Kidney capillary endothelial cell (primary cell): ENCODE measurements around the gene PHEX.
"Not testable (repeated sequence)": the region's sequence is repeated elsewhere in the genome, so short reads cannot be mapped to it uniquely, and the experiment has no call there.

Experiments
- DNase-seq: peaks from one replicate; pipeline ENCODE4 v3.0.0-alpha.2; 2018; ENCODE audit warnings: low spot score

The PHEX gene

DNA sequence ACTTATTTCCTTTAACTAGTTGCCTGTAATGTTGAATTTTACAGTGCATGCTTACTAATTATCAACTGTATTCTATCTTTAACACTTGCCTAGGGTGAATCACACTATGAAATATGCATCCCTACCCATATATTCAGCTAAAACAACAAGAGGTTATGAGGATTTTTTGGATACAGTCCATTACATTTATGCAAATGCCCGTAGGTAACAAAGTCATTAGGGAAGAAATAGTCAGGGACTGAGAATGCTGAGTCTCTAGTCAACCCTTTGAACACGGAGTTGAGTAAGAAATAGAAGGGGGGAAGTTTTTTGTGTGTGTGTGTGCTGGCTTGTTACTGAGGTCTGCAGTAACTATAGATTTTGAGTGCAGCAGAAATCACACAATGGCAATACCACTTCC lies 214.5 kb downstream of the PHEX start:
- DNase-seq: no peak

DNA sequence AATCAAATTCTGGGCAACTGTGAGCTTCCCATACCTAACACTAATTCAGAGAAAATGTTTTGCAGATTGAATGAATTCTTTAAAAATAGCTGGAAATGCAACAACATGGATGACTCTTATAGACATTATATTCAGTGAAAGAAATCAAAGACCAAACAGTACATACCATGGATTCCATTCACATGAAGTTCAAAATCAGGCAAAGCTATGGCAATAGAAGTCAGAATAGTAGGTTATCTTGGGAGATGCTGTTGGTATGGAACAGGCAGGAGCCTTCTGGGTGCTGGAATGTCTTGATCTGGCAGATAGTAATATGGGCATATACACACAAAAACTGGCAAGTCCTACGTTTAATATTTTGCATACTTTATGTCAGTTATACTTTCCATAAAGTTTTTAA lies 215.0 kb downstream of the PHEX start:
- no peak for DNase-seq

DNA sequence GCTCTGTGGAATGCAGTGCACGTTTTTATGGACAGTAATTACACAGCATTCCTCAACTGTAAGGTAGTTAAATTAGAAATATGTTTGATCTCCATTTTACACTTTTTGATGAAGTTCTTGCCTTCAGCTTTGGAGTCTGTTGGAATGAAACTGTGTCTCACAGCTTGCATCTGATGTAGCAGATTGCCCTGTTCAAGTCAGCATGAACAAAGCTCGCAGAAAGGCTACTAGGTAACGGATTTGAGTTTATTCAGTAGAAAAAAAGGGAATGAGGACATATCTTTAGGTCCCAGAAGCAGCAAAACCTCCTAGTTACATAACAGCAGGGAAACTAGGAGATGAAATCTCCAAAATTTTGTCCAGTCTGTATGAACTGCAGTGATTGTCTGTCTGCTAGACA lies 216.3 kb downstream of the PHEX start:
- no peak for DNase-seq

DNA sequence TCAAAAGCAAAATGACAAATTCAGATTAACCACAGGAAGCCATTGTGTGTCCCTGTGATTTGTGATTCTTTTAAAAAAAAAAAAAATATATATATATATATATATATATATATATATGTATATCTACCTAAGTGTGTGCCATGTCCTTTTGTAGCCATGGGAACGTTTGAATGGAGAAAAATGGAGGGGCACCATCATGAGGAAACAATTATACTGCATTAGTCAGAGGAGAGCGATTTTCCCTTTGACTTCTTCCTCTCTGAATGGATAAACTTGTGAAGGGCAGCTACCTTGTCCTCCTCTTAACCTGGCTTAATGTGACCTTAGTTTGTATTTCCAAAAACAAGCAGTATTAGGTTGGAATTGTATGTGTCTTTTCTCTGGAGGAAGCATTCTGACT lies 217.2 kb downstream of the PHEX start:
- no peak for DNase-seq

DNA sequence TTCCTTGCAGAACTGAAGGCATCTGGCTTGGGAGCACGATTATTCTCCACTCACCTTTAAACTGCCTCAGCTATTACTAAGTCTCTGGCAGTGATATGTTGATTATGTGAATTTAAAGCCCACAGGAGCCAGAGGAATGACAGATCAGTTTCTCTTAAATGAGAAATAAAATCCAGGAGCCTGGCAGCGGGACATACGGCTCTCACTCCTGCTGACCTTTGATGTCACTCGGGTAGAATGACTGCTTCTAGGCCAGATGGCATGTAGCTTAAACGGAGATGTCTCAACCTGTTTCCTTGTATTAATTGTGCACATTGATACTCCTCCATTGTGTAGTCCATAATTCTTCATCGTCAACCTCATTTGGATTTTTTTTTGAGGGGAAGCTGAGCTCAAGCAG lies 236.6 kb downstream of the PHEX start:
- DNase-seq: no peak

DNA sequence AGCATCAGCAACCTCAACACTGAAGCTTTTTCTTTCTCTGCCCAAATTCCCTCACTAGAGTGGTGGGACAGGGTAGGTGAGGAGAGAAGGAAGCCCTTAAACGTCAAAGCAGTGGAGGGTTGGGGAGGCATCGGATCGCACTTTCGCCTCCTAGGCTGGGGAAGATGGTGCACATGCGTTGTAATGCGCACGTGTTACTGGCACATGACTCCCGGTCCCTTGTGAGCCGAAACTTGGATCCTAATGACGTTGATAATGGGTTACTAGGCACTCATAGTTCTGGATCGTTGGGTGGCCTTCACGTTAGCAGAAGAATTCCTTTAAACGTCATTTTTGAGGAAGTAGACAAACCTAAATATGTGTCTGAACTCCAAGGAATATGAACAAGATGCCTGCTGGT lies 240.5 kb downstream of the PHEX start, which contains the start of gene CBLL2:
CBLL2 (plus strand) TSS at position 301 of the 400 bp plus-strand sequence; CDS start at position 380, 79 bp downstream.
- no peak for DNase-seq

DNA sequence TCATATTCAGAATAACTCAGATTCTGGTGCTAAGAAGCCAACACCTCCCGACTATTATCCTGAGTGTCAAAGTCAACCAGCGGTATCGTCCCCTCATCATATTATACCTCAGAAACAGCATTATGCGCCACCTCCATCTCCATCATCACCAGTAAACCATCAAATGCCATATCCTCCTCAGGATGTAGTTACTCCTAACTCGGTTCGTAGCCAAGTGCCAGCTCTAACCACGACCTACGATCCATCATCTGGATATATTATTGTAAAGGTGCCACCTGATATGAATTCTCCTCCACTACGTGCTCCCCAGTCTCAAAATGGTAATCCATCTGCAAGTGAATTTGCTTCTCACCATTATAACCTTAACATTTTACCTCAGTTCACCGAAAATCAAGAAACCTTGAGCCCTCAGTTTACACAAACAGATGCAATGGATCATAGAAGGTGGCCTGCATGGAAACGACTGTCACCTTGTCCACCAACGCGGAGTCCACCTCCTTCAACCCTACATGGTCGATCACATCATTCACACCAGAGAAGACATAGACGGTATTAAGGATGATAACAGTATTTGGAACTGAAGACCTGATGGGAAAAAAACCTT lies 241.7 kb downstream of the PHEX start:
- no peak for DNase-seq

DNA sequence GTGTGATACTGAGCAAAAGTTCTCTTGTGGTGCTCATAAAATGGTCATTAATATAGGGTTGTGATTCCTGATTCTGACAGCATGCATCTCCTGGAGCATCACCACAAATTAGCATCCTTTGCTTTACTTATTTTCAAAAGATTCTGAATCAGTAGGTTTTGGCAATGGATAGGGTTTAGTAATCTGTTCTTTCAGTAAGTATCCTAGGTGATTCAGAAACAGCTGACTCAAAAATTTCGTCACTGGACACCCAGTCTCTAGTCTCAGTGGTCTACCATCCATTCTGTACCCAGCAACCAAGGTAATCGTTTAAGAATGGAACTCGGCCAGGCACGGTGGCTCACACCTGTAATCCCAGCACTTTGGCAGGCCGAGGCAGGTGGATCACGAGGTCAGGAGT lies 244.7 kb downstream of the PHEX start:
- no peak for DNase-seq

DNA sequence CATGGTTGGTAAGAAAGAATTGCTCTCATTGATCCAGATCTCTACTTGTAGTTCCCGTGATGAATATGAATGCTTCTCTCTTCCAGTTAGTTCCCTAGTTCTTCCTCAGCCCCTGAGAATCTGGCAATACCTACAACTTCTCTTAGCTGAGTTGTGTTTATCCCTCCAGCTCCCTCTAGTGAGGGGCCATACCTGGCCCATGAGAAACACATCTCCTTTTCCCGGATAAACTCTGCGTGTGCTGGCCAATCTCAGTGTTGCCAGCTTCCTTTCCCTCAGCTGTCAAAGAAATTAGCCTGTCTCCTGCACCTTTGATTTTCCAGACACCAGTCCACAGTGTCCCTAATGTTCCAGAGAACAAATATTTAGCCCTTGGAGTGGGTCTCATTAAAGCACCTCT lies 246.2 kb downstream of the PHEX start:
- no peak for DNase-seq

DNA sequence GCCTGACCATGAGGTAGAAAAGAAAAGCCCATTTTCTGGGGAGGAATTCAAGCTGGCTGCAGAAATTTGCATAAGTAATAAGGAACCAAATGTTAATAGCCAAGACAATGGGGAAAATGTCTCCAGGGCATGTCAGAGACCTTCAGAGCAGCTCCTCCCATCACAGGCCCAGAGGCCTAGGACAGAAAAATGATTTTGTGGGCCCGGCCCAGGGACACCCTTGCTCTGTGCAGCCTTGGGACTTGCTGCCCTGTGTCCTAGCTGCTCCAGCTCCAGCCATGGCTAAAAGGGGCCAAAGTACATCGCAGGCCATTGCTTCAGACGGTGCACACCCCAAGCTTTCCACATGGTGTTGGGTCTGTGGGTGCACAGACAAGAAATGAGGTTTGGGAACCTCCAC lies 257.1 kb downstream of the PHEX start:
- not testable (repeated sequence) for DNase-seq

DNA sequence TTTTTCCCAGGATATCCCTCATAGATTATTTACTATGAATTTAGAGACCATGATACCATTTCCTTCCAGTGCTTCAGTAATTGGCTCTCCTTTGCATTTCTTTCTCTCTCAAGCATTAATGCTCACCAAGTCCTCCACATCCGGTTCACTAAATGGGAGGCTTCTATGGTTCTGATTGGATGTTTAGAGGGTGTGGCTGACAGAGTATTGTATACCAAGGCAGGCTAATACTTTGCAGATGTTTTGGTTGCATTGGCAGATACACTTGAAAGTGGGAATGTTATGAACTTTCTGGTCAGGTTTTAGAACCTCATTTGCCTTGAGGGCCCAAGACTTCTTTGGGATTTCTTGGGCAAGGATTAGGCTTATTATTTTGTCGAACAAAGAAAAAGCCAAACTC lies 264.7 kb downstream of the PHEX start:
- DNase-seq: no peak

DNA sequence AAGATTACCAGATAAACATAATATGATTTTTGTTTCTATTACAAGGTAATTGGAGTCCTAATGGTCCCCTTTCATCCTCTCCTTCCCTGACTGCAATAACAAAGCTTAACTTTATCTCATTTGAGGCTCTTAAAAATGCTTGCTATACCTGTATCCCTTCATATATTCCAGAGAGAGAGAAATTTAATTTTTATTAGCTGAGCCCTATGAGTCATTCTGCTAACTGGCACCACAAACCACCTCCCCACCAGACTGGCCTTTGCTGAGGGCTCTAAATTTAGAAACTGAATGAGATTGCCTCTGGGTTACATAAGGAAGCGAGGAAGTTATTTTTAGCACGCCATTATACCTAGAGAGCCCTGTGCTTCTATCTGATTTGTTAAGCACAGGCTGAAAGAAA lies 268.0 kb downstream of the PHEX start:
- DNase-seq: peak; percentile 42
